Prostate gland (tissue), 2 donors: ENCODE data around the gene DYSF. TPM values are rescaled to one million over a fixed set of nuclear protein-coding genes. Genes with fewer than 3 reads are reported as not detected.

Source experiments
- DNase-seq: peaks from one replicate; pipeline ENCODE4 v3.0.0-alpha.2; 2019; ENCODE audit warnings: low spot score
- H3K27ac ChIP-seq, 2 donors: fragments of 200-600 bp; sonication (generic); 2 replicates each; pipeline ENCODE4 v1.5.1; 2017 to 2019
- H3K27me3 ChIP-seq: fragments of 200-600 bp; sonication (generic); replicated peaks from 2 replicates; pipeline ENCODE4 v1.5.1; 2019; ENCODE audit not compliant: insufficient read depth
- H3K36me3 ChIP-seq, 2 donors: fragments of 200-600 bp; sonication (generic); 1 replicate in 1 of 2; 2 replicates in 1 of 2; pipeline versions ENCODE4 v1.5.1 to v1.8.1; 2017 to 2019
- H3K4me1 ChIP-seq: fragments of 200-600 bp; sonication (generic); replicated peaks from 2 replicates; pipeline ENCODE4 v1.5.1; 2019
- H3K4me3 ChIP-seq, 2 donors: fragments of 200-600 bp; sonication (generic); 2 replicates each; pipeline ENCODE4 v1.5.1; 2017 to 2019
- H3K9me3 ChIP-seq: fragments of 200-600 bp; sonication (generic); 2 replicates; pipeline ENCODE4 v1.5.1; 2017
- POLR2A ChIP-seq: fragments of 450-650 bp; IDR thresholded peaks from one replicate; pipeline ENCODE4 v1.6.1; 2016; ENCODE audit warnings: antibody characterized with exemption, mild to moderate bottlenecking
- POLR2AphosphoS5 ChIP-seq: sonication (generic); formaldehyde crosslinking; IDR thresholded peaks from one replicate; pipeline ENCODE4 v1.6.1; 2017; ENCODE audit warnings: antibody characterized with exemption
- WGBS: methylation state at CpG from one replicate; pipeline ENCODE4 v1.1.5; 2018; 5-methylcytosine and 5-hydroxymethylcytosine counted together
- intact Hi-C: fragments of 100-400 bp; cut with DNase I; formaldehyde crosslinking; loops from one replicate; pipeline ENCODE4 v1.14.2; 2022
- total RNA-seq, 2 donors: library from RNA; depleted of rRNA; stranded (reverse); fragments of >200 nt; gene quantifications; one replicate each; pipeline ENCODE4 v1.1.0, GENCODE V29; 2016
- TF ChIP-seq, protein P1 (sequence below), 4 experiments: fragments of 200-600 bp in 2 of 4; fragments of 450-650 bp in 2 of 4; sonication (generic) in 2 of 4; IDR thresholded peaks; 1 replicate in 3 of 4; 2 replicates in 1 of 4; pipeline ENCODE4 v1.5.1; 2016 to 2019; ENCODE audit warnings: antibody characterized with exemption in 4 of 4, mild to moderate bottlenecking in 2 of 4, moderate library complexity in 2 of 4

The DYSF gene
- total RNA-seq, 2 donors from 2014 or later, result 5.9 to 9.4 TPM

DNA sequence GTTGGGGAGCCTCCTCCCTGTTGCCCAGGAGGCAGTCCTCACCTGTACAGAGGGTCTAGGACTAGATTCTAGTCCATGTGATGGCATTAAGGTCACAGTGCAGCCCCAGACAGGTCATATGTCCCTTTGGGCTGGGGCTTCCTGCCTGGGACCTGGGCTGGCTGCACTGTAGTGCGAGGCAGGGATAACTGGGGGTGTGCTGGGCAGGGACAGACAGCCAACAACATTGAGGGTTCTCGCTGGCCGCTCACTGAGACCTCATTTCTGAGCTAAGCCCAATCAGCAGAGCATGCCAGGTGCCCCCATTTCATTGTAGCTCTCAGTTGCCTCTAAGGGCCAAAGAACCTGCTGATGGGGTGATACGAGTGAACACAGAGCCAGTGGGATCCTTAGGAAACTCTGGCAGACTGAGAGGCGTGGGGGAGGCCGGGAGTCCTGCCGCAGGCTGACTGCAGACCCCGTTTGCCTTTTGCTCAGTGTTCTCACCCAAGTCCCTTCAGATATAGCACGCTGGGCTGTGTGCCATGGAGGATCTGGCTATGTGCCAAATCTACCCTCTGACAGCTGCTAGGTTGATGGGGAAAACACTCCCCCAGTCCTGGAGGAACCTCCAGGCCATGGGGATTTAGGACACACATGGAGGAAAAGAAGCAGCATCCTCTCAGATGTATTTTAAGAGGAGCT, 51.9 kb downstream of the DYSF start:
- Histone ChIP-seq H3K4me1 (no peaks in the 10 kb centered on the region), H3K36me3 (no peaks in the 10 kb centered on the region), H3K4me3 (no peak overlapping the region), H3K27me3 (no peaks in the 10 kb centered on the region), H3K9me3 (no peaks in the 10 kb centered on the region), H3K27ac (no peak overlapping the region)
- DNase-seq, result no peak
- WGBS, result 55% methylated on average over 9 of the region's 9 CpGs
- TF ChIP-seq POLR2A (no peak), POLR2AphosphoS5 (no peak)
- TF ChIP-seq, protein P1, sequence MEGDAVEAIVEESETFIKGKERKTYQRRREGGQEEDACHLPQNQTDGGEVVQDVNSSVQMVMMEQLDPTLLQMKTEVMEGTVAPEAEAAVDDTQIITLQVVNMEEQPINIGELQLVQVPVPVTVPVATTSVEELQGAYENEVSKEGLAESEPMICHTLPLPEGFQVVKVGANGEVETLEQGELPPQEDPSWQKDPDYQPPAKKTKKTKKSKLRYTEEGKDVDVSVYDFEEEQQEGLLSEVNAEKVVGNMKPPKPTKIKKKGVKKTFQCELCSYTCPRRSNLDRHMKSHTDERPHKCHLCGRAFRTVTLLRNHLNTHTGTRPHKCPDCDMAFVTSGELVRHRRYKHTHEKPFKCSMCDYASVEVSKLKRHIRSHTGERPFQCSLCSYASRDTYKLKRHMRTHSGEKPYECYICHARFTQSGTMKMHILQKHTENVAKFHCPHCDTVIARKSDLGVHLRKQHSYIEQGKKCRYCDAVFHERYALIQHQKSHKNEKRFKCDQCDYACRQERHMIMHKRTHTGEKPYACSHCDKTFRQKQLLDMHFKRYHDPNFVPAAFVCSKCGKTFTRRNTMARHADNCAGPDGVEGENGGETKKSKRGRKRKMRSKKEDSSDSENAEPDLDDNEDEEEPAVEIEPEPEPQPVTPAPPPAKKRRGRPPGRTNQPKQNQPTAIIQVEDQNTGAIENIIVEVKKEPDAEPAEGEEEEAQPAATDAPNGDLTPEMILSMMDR (IDR thresholded peaks at IDR 0.05), result no peak
- intact Hi-C loops, result no loop called here

DNA sequence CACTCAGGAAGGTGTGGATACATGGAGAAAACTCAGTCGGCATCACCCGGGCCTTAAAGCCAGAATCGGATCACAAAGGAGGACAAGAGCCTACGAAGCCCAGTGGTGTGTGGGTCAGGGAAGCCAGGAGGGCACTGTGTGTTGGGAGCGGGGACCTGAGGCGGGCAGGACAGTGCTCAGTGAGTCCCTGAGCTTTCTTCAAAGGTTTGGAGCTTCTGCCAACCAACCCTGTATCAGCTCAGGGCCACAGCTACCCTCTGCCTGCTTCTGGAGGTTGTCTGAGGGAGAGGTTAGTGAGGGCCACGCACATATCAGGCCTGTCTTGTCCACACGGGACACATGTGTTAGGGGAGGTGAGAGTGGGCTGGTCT, 52.4 kb downstream of the DYSF start:
- Histone ChIP-seq H3K4me3 (no peak overlapping the region), H3K9me3 (no peaks in the 10 kb centered on the region), H3K27ac (no peak overlapping the region), H3K4me1 (no peaks in the 10 kb centered on the region), H3K36me3 (no peaks in the 10 kb centered on the region), H3K27me3 (no peaks in the 10 kb centered on the region)
- 82% methylated on average over 8 of the region's 8 CpGs for WGBS
- DNase-seq, result no peak
- intact Hi-C loops, result no loop called here
- TF ChIP-seq POLR2A (no peak), POLR2AphosphoS5 (no peak)
- TF ChIP-seq, protein P1 (IDR thresholded peaks at IDR 0.05), result no peak

DNA sequence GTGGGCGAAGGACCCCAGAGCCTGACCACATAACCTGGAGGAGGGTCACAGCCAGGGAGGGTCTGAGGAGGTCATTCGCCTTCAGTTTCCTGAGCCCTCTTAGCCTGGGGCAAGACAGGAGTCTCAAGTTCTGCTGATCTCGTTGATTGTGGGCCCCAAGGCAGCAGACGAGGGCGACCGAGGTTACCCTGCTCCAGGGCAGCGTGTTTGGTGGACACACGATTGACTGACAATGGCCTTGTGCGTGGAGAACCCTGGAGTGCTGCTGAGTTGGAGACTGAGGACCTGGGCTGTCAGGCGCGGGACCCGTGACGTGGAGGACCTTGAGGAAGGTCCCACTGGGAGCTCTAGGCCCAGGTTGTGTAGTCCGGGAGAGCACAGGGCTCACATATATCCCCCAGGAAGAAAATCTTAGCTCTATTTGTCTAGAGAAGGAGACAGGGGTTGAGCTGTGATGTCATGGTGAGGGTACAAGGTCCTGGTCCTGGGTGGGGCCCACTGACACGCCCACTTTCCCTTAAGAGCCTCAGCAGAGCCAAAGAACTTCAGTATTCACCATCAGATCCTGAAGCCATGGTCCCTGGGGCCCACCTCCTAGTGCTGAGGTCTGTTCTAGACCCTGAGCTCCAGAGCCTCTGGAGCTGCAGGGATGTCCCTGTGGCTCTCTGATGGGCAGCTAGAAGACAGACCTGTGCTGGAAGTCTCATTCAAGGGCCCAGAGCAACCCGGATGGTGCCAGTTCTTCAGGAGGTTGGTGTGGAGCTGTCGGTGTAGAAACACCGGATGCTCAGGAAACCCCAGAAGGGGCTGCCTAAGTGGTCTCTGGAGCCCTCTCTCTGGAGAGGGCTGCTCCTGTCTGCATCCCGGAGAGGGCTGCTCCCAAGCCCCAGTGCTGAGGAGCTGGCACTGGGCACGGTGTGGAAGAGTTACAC, 53.1 kb downstream of the DYSF start:
- no peaks in the 10 kb centered on the region for H3K36me3 ChIP-seq
- no peaks in the 10 kb centered on the region for H3K4me1 ChIP-seq
- TF ChIP-seq, protein P1 (IDR thresholded peaks at IDR 0.05), result no peak
- no peak for TF ChIP-seq POLR2AphosphoS5
- no peak for TF ChIP-seq POLR2A
- 84% methylated on average over 20 of the region's 20 CpGs for WGBS
- H3K27ac ChIP-seq, result no peak overlapping the region
- H3K4me3 ChIP-seq, result no peak overlapping the region
- no peak for DNase-seq
- no peaks in the 10 kb centered on the region for H3K27me3 ChIP-seq
- intact Hi-C loops, result no loop called here
- no peaks in the 10 kb centered on the region for H3K9me3 ChIP-seq

DNA sequence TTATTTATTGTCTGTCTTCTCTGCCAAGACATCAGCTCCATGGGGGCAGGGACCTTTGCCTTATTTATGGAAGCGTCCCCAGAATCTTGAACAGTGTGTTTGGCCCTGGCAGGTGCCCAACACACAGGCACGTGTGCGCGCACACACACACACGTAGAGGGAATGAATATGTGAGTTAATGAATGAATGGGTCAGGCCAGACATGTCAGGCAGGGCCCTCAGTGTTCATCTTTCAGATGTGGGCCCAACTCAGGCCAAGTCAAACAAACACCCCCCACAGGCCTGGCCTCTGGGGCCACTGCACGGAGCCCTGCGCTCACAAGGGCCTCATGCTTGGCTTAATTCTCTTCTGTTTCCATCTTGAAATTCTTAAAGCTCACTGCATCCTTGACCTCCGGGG, 54.1 kb downstream of the DYSF start:
- 75% methylated on average over 8 of the region's 8 CpGs for WGBS
- H3K4me3 ChIP-seq, result no peak overlapping the region
- no peaks in the 10 kb centered on the region for H3K4me1 ChIP-seq
- DNase-seq, result no peak
- H3K36me3 ChIP-seq, result no peaks in the 10 kb centered on the region
- intact Hi-C loops, result no loop called here
- no peaks in the 10 kb centered on the region for H3K9me3 ChIP-seq
- H3K27me3 ChIP-seq, result no peaks in the 10 kb centered on the region
- no peak overlapping the region for H3K27ac ChIP-seq
- no peak for TF ChIP-seq POLR2AphosphoS5
- no peak for TF ChIP-seq POLR2A
- TF ChIP-seq, protein P1 (IDR thresholded peaks at IDR 0.05), result no peak
